ENCODE results near the gene VDR.

VDR gene

DNA sequence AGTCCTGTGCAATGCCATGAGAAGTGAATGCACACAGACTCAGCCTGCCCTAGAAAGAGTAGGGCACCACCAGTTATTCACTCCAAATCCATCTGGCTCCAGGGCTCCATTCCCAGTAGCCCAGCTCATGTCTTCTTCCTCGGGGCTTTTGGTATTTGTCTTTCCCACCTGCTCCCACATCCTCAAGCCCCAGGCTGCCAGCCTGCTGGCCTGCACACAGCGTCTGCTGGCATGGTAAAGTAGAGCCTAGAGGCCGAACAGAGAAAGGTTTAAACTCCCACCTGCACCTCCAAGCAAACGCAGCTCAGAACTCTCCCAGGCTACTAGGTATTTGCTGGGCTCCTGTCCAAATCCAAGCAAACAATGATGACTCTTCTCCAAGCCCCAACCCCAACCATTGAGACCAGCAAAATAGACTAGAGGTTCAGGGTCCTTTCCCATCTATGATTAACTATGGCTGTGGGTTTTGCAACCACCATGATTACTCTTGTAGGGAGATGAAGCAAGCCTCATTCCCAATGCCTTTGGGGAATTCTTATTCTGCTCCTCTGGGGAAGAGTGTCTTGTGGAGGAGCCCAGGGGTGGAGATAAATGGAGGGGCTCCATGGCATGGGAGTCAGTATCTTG is 5.2 kb upstream of the VDR start:
- Mint-ChIP-seq H3K27me3 (peaks cover 8% of the 10 kb centered on the region), H3K4me3 (no peak overlapping the region), H3K4me1 (no peaks in the 10 kb centered on the region), H3K27ac (no peak overlapping the region), H3K9me3 (peaks cover 5% of the 10 kb centered on the region), H3K36me3 (peaks cover 4% of the 10 kb centered on the region)
- DNase-seq (ENCODE audit: low spot score in 2 of 2) (no peak), ATAC-seq (ENCODE audit: low read depth) (no peak)

DNA sequence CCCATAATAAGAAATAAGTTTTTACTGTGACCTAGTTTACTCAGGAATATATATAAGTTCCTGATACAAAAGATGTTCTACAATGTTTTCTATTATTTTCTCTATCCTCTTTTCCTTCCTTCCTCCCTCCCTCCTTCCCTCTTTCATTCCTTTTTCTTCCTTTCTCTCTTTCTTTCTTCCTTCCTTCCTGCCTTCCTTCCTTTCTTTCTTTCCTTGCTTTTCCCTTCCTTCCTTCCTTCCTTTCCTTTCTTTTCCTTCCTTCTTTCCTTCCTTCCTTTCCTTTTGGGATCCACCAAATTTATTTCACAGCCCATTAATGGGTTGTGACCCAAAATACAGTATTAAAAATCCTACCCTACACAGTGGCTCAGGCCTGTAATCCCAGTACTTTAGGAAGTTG is 3.9 kb upstream of the VDR start:
- H3K4me1 Mint-ChIP-seq = peaks cover 8% of the 10 kb centered on the region
- no peaks in the 10 kb centered on the region for H3K36me3 Mint-ChIP-seq
- ATAC-seq (ENCODE audit: low read depth) = no peak
- no peak overlapping the region for H3K4me3 Mint-ChIP-seq
- no peak overlapping the region for H3K27ac Mint-ChIP-seq
- peaks cover 5% of the 10 kb centered on the region for H3K27me3 Mint-ChIP-seq
- no peak for DNase-seq (ENCODE audit: low spot score in 2 of 2)
- no peaks in the 10 kb centered on the region for H3K9me3 Mint-ChIP-seq

DNA sequence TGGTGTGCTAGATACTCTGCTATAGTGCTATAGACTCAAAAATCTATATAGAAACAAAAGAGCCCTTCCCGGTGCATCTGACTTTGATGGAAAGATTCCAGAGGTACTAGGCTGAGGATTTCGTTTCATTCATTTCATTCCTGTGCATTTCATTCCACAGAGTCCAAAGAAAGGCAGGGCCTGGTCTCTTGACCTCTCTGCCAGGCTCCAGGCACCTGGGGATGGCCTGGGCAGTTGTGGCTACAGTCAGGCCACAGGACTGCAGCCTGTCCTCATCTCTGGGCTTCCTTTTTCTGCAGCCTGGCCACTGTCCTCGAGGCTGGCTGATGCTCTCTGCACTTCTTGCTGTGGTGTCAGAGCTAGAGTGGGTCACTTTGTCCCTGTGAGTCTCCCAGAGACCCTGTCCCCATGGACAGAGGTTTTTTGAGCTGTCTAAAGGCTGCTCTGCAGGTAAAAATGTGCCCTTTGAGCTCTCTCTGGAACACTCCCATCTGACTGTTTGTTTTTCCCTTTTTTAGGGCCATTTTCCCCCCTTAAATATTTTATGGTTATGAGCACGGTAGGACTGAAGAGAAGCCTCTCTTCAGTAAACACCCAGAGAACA is 3.2 kb upstream of the VDR start:
- no peak for DNase-seq (ENCODE audit: low spot score in 2 of 2)
- Mint-ChIP-seq H3K36me3 (no peaks in the 10 kb centered on the region), H3K4me1 (peaks cover 13% of the 10 kb centered on the region), H3K4me3 (no peak overlapping the region), H3K27me3 (peaks cover 3% of the 10 kb centered on the region), H3K27ac (no peak overlapping the region), H3K9me3 (no peaks in the 10 kb centered on the region)
- ATAC-seq (ENCODE audit: low read depth) = no peak

DNA sequence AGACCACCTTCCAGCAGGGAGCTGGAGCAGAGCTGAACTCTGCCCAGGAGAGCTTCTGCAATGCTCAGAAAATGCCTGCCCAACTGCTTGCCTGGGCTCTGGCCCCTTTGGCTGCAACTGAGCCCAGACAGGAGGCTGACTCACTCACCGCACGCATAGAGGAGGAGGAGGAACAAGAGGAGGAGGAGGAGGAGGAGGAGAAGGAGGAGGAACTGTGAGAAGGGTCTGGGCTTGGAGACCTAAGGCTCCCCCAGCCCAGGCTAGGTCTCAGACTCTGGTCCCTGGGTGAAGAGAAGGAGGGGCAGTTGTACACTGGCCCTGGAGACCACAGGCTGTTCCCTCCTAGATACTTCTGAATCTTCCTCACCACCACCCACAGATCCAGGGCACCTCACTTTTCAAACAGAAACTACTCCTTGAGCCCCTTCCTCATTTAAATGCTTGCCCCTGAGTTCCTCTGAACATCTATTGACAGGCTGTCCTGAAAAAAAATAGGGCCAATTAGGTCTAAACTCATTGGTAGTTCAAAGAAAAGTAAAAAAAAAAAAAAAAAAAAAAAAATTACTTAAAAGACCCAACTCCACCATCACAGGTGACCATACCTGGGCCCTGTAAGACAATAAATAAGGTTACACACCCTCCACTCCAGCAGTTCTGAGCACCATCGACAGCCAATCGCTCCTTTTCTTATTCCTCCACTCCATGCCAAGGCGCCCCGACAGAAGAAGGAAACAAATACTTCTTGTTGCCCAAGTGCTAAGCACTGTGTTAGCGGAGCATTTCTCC is 674 bp downstream of the VDR start:
- no peak for DNase-seq (ENCODE audit: low spot score in 2 of 2)

DNA sequence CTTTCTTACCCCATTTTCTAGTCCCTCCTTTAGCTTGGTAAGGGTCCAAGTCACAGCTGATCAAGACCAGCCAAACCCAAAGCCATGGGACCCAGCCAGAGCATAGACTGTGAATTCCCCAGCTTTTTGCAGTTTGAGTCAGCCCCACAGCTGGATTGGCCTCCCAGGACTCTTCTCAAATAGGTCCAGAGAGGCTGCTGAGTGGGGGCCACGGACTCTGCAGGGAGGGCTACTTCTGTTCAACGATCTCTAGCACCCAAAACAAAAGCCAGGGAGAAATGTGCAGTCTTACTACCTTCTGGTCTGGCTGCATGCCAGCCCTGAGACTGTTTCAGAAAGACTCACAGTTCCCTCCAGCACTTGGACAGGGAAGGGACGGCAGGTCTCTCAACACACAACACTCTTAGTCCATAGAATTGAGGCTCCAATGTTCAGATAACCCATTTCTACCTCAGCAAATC is 1.6 kb downstream of the VDR start:
- Mint-ChIP-seq H3K27me3 (peaks cover 19% of the 10 kb centered on the region), H3K9me3 (no peaks in the 10 kb centered on the region), H3K4me3 (no peak overlapping the region), H3K4me1 (peaks cover 13% of the 10 kb centered on the region), H3K27ac (no peak overlapping the region), H3K36me3 (no peaks in the 10 kb centered on the region)
- DNase-seq (ENCODE audit: low spot score in 2 of 2) = no peak
- no peak for ATAC-seq (ENCODE audit: low read depth)

More for the DNA sequence above, 674 bp downstream of the VDR start:
- Mint-ChIP-seq H3K27me3 (peaks cover 17% of the 10 kb centered on the region), H3K36me3 (no peaks in the 10 kb centered on the region), H3K9me3 (no peaks in the 10 kb centered on the region), H3K4me1 (peaks cover 13% of the 10 kb centered on the region), H3K4me3 (peak overlapping the region; percentile 79), H3K27ac (peak overlapping the region; percentile 33)
- ATAC-seq (ENCODE audit: low read depth) = no peak

DNA sequence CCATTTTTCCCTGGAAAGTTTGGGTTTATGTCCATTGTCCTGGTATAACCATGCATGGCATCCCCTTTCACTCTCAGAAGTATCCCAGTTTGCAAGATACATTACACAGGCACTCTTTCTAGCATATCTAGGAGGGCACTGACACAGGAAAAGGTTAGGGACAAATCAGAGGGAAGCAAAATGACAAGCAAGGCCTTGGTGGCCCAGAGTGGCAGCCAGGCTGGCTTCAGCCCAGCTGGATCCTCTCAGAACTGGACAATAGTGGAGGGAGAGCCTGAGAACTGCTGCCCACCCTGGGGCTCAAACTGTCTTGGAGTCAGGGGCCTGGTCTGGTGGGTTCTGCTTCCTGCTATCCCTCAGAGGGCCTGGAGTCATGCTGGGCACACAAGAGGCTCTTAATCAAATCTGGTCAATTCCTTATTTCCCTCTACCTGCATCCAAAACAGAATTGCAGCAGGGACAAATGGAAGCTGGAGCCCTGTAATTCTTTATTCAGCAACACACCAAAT is 2.6 kb downstream of the VDR start:
- peaks cover 20% of the 10 kb centered on the region for H3K27me3 Mint-ChIP-seq
- H3K4me3 Mint-ChIP-seq = no peak overlapping the region
- no peak overlapping the region for H3K27ac Mint-ChIP-seq
- peaks cover 13% of the 10 kb centered on the region for H3K4me1 Mint-ChIP-seq
- ATAC-seq (ENCODE audit: low read depth) (no peak), DNase-seq (ENCODE audit: low spot score in 2 of 2) (no peak)
- H3K36me3 Mint-ChIP-seq = no peaks in the 10 kb centered on the region
- no peaks in the 10 kb centered on the region for H3K9me3 Mint-ChIP-seq

DNA sequence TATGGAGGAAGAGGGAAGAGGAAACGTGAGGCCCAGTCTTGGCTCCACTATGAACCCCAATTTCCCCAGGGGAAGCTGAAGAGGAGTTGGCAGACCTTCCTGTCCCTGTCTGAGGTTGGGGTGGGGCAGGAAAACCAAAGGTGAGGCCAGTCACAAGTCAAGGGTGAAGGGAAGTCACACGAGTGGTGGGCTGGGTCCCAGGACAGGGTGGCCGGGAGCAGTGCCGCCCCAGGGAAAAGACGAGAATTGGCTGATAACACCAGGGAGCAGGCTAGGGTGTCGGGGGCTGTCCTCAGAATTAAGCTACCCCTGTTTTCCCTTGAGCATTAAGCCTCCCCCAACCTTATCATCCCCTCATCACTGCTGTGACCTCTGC is 3.1 kb downstream of the VDR start:
- H3K36me3 Mint-ChIP-seq = no peaks in the 10 kb centered on the region
- peaks cover 20% of the 10 kb centered on the region for H3K27me3 Mint-ChIP-seq
- ATAC-seq (ENCODE audit: low read depth) = no peak
- peaks cover 13% of the 10 kb centered on the region for H3K4me1 Mint-ChIP-seq
- DNase-seq (ENCODE audit: low spot score in 2 of 2) = no peak
- no peaks in the 10 kb centered on the region for H3K9me3 Mint-ChIP-seq
- no peak overlapping the region for H3K4me3 Mint-ChIP-seq
- H3K27ac Mint-ChIP-seq = no peak overlapping the region

DNA sequence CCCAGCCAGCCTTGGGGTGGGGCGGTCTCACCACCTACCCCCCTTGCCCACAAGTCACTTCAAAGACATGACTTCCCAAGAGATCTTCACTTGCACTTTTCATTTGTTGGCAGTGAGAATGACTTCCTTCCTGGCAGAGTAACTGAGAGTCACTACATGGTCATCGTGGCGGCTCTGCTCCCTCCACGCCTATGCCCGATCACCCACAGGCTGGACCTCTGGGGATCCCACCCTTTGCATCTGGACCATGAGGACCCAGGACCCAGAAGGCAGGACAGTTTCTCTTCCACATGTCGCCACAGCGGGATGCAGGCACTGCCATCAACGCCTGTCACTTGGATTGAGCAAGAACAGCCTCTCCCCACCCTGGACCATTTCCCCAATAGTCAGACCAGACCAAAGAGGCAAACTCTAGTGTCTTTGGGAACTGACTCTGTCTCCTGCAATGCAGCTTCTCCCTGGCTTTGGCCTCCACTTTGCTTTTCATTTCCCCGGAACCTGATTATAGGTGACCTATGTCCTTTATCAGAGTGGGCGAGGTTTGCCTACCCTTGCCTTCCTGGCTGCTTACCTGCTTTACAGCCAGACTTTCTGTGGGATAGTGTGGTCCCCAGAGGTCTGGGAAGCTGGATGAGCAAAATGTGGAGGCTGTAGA is 3.6 kb downstream of the VDR start:
- no peak for DNase-seq (ENCODE audit: low spot score in 2 of 2)
- H3K27me3 Mint-ChIP-seq = peaks cover 20% of the 10 kb centered on the region
- no peak overlapping the region for H3K4me3 Mint-ChIP-seq
- H3K27ac Mint-ChIP-seq = no peak overlapping the region
- no peaks in the 10 kb centered on the region for H3K9me3 Mint-ChIP-seq
- ATAC-seq (ENCODE audit: low read depth) = no peak
- H3K36me3 Mint-ChIP-seq = no peaks in the 10 kb centered on the region
- peaks cover 13% of the 10 kb centered on the region for H3K4me1 Mint-ChIP-seq

DNA sequence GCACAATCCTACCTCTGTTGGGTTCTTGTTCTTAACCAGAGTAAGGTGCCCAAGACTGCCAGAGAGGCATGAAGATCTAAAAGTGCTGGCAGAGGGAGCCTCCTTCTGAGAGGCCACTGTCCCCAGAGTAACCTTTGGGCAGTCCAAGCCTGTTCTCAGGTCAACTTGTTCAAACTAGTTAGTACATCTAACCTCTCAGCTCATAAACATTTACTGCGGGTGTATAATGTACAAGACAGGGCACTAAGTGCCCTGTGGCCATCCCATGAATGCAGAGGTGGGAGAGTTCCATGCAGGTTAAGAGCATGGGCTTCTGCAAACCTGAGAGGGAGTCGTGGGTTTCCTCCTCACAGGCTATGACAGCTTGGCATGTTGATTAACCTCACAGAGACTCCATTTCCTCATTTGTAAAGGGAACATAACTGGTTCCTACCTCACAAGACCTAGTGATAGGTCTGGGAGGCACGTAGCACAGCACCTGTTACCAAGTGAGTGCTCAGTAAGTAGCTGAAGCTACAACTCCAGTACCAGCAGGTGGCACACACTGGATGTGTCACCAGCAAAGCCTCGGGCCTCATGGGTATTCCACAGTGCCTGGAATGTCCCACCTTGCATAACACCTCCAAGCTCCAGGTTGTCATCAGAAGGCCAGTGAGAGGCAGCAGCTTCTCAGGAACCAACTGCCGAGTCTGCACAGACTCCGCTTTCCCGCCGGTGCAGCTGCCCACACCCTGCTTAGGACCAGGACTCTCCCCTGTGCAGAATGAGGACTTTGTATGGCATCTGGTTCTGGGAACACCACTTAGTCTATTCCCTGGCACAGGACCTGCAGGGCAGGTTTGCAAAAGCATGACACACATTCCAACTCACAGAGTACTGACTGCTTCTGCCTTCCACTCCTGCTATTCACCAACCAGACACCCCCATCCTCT is 4.4 kb downstream of the VDR start:
- H3K4me3 Mint-ChIP-seq = no peak overlapping the region
- peaks cover 13% of the 10 kb centered on the region for H3K4me1 Mint-ChIP-seq
- H3K27ac Mint-ChIP-seq = no peak overlapping the region
- peak; percentile 56 for ATAC-seq (ENCODE audit: low read depth)
- H3K36me3 Mint-ChIP-seq = peaks cover 1% of the 10 kb centered on the region
- H3K27me3 Mint-ChIP-seq = peaks cover 24% of the 10 kb centered on the region
- DNase-seq (ENCODE audit: low spot score in 2 of 2) = no peak
- H3K9me3 Mint-ChIP-seq = no peaks in the 10 kb centered on the region

DNA sequence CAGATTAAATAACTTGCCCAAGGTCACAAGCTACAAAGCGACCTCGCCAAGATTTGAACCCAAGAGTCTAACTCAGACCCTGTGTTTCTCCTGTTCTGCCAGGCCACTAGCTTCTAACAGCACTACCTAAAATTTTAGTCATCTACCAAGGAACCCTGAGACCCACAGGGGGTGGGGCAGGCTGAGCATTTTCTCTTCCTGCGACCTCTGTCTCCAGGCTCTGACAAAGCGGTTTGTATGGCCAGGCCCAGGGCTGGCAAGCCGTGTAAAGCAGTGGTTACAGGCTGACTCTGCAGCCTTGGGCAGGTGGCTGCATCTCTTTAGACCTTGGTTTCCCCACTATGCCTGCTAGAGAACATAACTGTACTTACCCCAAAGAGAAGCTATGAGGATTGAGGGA is 5.3 kb downstream of the VDR start:
- Mint-ChIP-seq H3K36me3 (peaks cover 1% of the 10 kb centered on the region), H3K9me3 (no peaks in the 10 kb centered on the region), H3K4me1 (peaks cover 11% of the 10 kb centered on the region), H3K27ac (no peak overlapping the region), H3K4me3 (no peak overlapping the region), H3K27me3 (peaks cover 24% of the 10 kb centered on the region)
- ATAC-seq (ENCODE audit: low read depth) (no peak), DNase-seq (ENCODE audit: low spot score in 2 of 2) (no peak)

DNA sequence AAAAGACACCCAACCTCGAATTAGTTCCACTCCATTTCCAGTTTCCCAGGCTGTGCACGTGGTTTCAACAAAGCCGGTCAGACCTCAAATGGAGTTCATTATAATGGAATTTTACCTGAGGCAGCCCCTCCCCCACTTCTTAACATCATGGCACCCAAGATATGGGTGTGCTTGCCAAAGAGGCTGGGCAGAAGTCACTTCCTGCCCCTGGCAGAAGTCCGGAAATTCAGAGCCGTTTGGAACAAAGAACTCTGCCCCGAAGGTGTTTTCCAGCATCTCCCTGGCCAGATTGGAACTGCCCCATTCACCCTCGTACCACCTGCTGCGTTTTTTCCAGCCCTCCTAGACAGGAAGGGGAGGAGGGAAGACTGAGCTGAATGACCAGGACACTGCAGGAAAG is 8.2 kb downstream of the VDR start:
- no peak for ATAC-seq (ENCODE audit: low read depth)
- no peak overlapping the region for H3K27ac Mint-ChIP-seq
- no peak overlapping the region for H3K4me3 Mint-ChIP-seq
- no peak for DNase-seq (ENCODE audit: low spot score in 2 of 2)
- H3K9me3 Mint-ChIP-seq = no peaks in the 10 kb centered on the region
- H3K27me3 Mint-ChIP-seq = peaks cover 22% of the 10 kb centered on the region
- peaks cover 11% of the 10 kb centered on the region for H3K4me1 Mint-ChIP-seq
- peaks cover 1% of the 10 kb centered on the region for H3K36me3 Mint-ChIP-seq

DNA sequence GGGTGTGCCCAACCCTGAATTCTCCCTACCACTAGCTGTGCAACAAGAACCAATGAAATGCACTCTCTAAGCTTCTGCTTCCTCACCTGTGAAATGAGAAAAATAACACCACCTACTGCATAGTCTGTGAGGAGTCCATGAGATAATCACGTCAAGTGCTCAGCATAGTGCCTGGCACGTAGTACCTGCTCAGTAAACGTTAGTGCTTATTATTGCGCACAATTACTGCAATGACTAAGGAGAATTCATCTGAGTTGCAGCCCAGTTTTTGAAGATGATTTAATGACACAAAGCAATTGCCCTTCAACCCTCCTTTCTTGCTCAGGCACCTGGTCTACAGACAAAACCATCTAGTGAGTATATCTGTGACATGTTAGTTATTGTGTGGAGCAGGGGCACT is 8.8 kb downstream of the VDR start:
- Mint-ChIP-seq H3K27me3 (peaks cover 15% of the 10 kb centered on the region), H3K27ac (no peak overlapping the region)

DNA sequence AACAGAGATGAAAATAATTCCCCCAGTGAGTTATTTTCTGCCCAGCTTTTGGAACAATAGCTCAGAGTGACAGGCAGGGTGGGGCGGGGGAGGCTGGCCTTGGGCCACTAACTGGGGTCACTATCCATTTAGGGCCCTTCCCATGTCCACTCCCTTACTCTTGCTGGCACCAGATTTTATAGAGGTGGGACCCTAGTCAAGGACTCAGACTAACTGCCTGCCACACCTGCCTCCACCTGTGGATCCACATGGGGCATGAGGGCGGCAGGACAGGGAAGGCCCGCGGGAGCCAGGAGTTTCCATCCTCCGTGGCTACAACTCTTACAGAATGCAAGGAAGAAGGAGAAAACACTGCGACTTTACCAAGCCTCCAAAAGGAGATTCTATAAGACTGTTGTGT is 10.1 kb downstream of the VDR start:
- no peaks in the 10 kb centered on the region for H3K9me3 Mint-ChIP-seq
- ATAC-seq (ENCODE audit: low read depth) (no peak), DNase-seq (ENCODE audit: low spot score in 2 of 2) (no peak)
- H3K4me3 Mint-ChIP-seq = no peak overlapping the region
- H3K36me3 Mint-ChIP-seq = peaks cover 1% of the 10 kb centered on the region
- H3K4me1 Mint-ChIP-seq = peaks cover 11% of the 10 kb centered on the region
- H3K27ac Mint-ChIP-seq = no peak overlapping the region
- peaks cover 10% of the 10 kb centered on the region for H3K27me3 Mint-ChIP-seq

More for the DNA sequence above, 8.8 kb downstream of the VDR start:
- ATAC-seq (ENCODE audit: low read depth) = no peak
- no peak for DNase-seq (ENCODE audit: low spot score in 2 of 2)
- H3K36me3 Mint-ChIP-seq = peaks cover 1% of the 10 kb centered on the region
- no peaks in the 10 kb centered on the region for H3K9me3 Mint-ChIP-seq
- no peak overlapping the region for H3K4me3 Mint-ChIP-seq
- H3K4me1 Mint-ChIP-seq = peaks cover 11% of the 10 kb centered on the region
